K562 treated with DMSO at 1 percent for 24 hours (cell line): ENCODE results near the gene THAP2. TPM values are rescaled to one million over a fixed set of nuclear protein-coding genes. Genes with fewer than 3 reads are reported as not detected.

ENCODE experiments used
- total RNA-seq: library from RNA; unstranded; fragments of 300-600 nt; gene quantifications from 2 replicates; pipeline ENCODE4 v1.2.3, GENCODE V29; 2022; ENCODE audit warnings: low read depth; ENCODE audit not compliant: insufficient read depth

The THAP2 gene
- total RNA-seq: 1.0 and 3.0 TPM in 2 replicates

GRCh38 chr12:71663561-71664410, at the start of gene THAP2, which contains the start of gene ZFC3H1:
Gene THAP2 (plus strand): TSS chr12:71664301. CDS start chr12:71664510, 209 bp downstream.
Gene ZFC3H1 (minus strand): TSS chr12:71663848. CDS start chr12:71663610, 238 bp downstream.

GRCh38 chr12:71685914-71686657, 22.0 kb downstream of the THAP2 start, which contains the start of gene TMEM19:
Gene TMEM19 (plus strand): TSS chr12:71686082. CDS start chr12:71686681, 599 bp downstream.

Other genes starting within 250 kb of the THAP2 start
- gene LGR5, start 224.5 kb upstream of the THAP2 start, total RNA-seq: not detected in 2 replicates
- gene ZFC3H1, start 453 bp upstream of the THAP2 start, total RNA-seq: 12.3 and 16.1 TPM in 2 replicates
- 6.9 and 9.0 TPM in 2 replicates for gene TMEM19, start 21.8 kb downstream of the THAP2 start, total RNA-seq
- 10.8 and 17.7 TPM in 2 replicates for gene RAB21, start 90.6 kb downstream of the THAP2 start, total RNA-seq
- 17.2 and 19.6 TPM in 2 replicates for gene TBC1D15, start 175.5 kb downstream of the THAP2 start, total RNA-seq